Panc1 (cell line): ENCODE data around the gene ENOSF1.

Experiments
- CTCF ChIP-seq: fragments of 450-650 bp; IDR thresholded peaks from 2 replicates; pipeline ENCODE4 v1.5.1; 2017; ENCODE audit warnings: mild to moderate bottlenecking
- POLR2AphosphoS5 ChIP-seq: IDR thresholded peaks from 2 replicates; pipeline ENCODE4 v1.6.1; 2012; ENCODE audit warnings: mild to moderate bottlenecking, low read depth, low read length, moderate library complexity
- REST ChIP-seq, 2 experiments: IDR thresholded peaks; 2 replicates each; pipeline ENCODE4 v1.6.1; 2011 to 2012; ENCODE audit warnings: low read depth in 2 of 2, control low read depth in 1 of 2, low read length in 1 of 2, mild to moderate bottlenecking in 1 of 2, moderate library complexity in 1 of 2; ENCODE audit not compliant: insufficient read depth in 1 of 2
- SIN3A ChIP-seq: IDR thresholded peaks from 2 replicates; pipeline ENCODE4 v1.6.1; 2012; ENCODE audit warnings: low read depth, mild to moderate bottlenecking, low read length, moderate library complexity, borderline replicate concordance; ENCODE audit not compliant: insufficient read depth

DNA sequence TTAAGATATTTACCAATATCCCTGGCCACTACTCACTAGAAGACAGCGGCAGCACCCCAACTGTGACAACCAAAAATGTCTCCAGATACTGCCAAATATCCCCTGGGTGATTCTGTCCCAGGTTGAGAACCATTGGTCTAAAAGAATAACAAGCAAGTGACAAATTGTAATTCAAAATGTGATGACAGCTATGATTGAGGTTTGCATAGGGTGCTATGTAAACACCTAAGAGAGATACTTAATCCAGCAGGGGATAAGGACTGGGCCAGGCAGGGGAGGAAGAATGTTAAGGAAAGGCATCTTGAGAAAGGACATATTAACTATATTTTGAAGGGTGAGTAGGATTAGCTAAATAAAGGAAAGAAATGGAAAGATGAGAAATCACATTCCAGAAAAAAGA, 38.0 kb upstream of the ENOSF1 start:
- TF ChIP-seq CTCF (no peak), REST (IDR thresholded peaks at IDR 0.05; ENCODE audit: insufficient read depth in 1 of 2, low read depth in 2 of 2, low read length in 1 of 2) (no peak), POLR2AphosphoS5 (no peak), SIN3A (no peak)
